GM12878 (cell line): ENCODE measurements around the gene ADAMTSL1. TPM values are rescaled to one million over a fixed set of nuclear protein-coding genes. Genes with fewer than 3 reads are reported as not detected.

ENCODE experiments used
- ATAC-seq: fragments of 200-7000 bp; cut with Tn5 transposase; 3 replicates; pipeline ENCODE4 v1.9.1; 2020; ENCODE audit warnings: mild to moderate bottlenecking, moderate library complexity
- BruUV-seq: library from RNA; stranded (reverse); fragments of 400-500 nt; replicated peaks from 2 replicates; lab custom pipeline; 2021; lab: Mats Ljungman, UMichigan
- CTCF ChIA-PET: fragments of 300-600 bp; sonication (Branson Sonifier 250); formaldehyde crosslinking; extraction: SDS; loops from one replicate; lab custom pipeline; 2021; ENCODE audit warnings: inconsistent platforms; lab: Yijun Ruan, JAX
- POLR2A ChIA-PET: fragments of 350-600 bp; formaldehyde crosslinking; extraction: SDS; loops from one replicate; lab custom pipeline; 2021; ENCODE audit warnings: inconsistent platforms; lab: Charles Lee
- RAD21 ChIA-PET: fragments of 300-600 bp; sonication (Branson Sonifier 250); formaldehyde crosslinking; loops from one replicate; lab custom pipeline; 2023; ENCODE audit warnings: antibody characterized with exemption; ENCODE audit not compliant: unreplicated experiment; lab: Charles Lee
- SMC1A ChIA-PET: fragments of 300-600 bp; sonication (Branson Sonifier 250); formaldehyde crosslinking; loops from one replicate; lab custom pipeline; 2023; ENCODE audit not compliant: unreplicated experiment, uncharacterized antibody; lab: Charles Lee
- DNase-seq: peaks from one replicate; pipeline ENCODE4 v3.0.0-alpha.2; 2011; ENCODE audit warnings: low read depth, low spot score
- FAIRE-seq: peaks from 3 replicates; lab custom pipeline; 2011; peaks lifted over from hg19 to GRCh38; lab: Jason Lieb, UNC
- H2AFZ ChIP-seq: 2 replicates; pipeline ENCODE4 v1.6.0; 2011; ENCODE audit warnings: low read depth, low read length, control low read depth; ENCODE audit not compliant: control insufficient read depth
- H3K27ac ChIP-seq: 2 replicates; pipeline ENCODE4 v1.5.1; 2011; ENCODE audit warnings: control low read depth; ENCODE audit not compliant: control insufficient read depth, insufficient read depth
- H3K27me3 ChIP-seq, 2 experiments: replicated peaks in 1 of 2; 2 replicates each; pipeline versions ENCODE4 v1.6.0 to v1.6.1; 2011; ENCODE audit warnings: low read length in 1 of 2; ENCODE audit not compliant: control insufficient read depth in 2 of 2, insufficient read depth in 2 of 2
- H3K36me3 ChIP-seq, 2 experiments: 2 replicates each; pipeline ENCODE4 v1.5.1; 2011; ENCODE audit warnings: low read length in 1 of 2; ENCODE audit not compliant: control insufficient read depth in 2 of 2, insufficient read depth in 2 of 2
- H3K4me1 ChIP-seq: 2 replicates; pipeline ENCODE4 v1.6.1; 2011; ENCODE audit warnings: mild to moderate bottlenecking, low read length, moderate library complexity, mixed read lengths; ENCODE audit not compliant: control insufficient read depth, insufficient read depth
- H3K4me2 ChIP-seq: 2 replicates; pipeline ENCODE4 v1.6.0; 2011; ENCODE audit warnings: control low read depth; ENCODE audit not compliant: control insufficient read depth, insufficient read depth
- H3K4me3 ChIP-seq: fragments of 200-600 bp; sonication (generic); 2 replicates; pipeline ENCODE4 v1.5.1; 2016
- H3K79me2 ChIP-seq: 2 replicates; pipeline ENCODE4 v1.6.0; 2011; ENCODE audit warnings: low read length; ENCODE audit not compliant: control insufficient read depth, insufficient read depth
- H3K9ac ChIP-seq: 2 replicates; pipeline ENCODE4 v1.8.0; 2011; ENCODE audit warnings: low read length, control low read depth, mixed read lengths; ENCODE audit not compliant: control insufficient read depth, insufficient read depth
- H3K9me3 ChIP-seq: replicated peaks from 3 replicates; pipeline ENCODE4 v1.5.1; 2011; ENCODE audit warnings: mild to moderate bottlenecking, low read length; ENCODE audit not compliant: control insufficient read depth, insufficient read depth
- H4K20me1 ChIP-seq: 2 replicates; pipeline ENCODE4 v1.6.0; 2011; ENCODE audit not compliant: control insufficient read depth, insufficient read depth
- ATF7 ChIP-seq: fragments of 450-650 bp; IDR thresholded peaks from 2 replicates; pipeline ENCODE4 v1.6.1; 2016; ENCODE audit warnings: low read depth, mild to moderate bottlenecking
- CREM ChIP-seq: IDR thresholded peaks from 2 replicates; pipeline ENCODE4 v1.6.1; 2014; ENCODE audit warnings: antibody characterized with exemption, low read depth
- EZH2 ChIP-seq: IDR thresholded peaks from 2 replicates; pipeline ENCODE4 v1.6.1; 2012; ENCODE audit warnings: low read depth, mild to moderate bottlenecking, control low read depth, inconsistent platforms, low read length, borderline replicate concordance; ENCODE audit not compliant: control insufficient read depth
- FOXK2 ChIP-seq: fragments of 450-650 bp; IDR thresholded peaks from 2 replicates; pipeline ENCODE4 v1.6.1; 2017; ENCODE audit warnings: mild to moderate bottlenecking, moderate library complexity
- HSF1 ChIP-seq: fragments of 150-350 bp; IDR thresholded peaks from 2 replicates; pipeline ENCODE4 v1.6.1; 2014; ENCODE audit warnings: mild to moderate bottlenecking, low read depth, low read length
- IRF3 ChIP-seq: fragments of 450-650 bp; IDR thresholded peaks from 2 replicates; pipeline ENCODE4 v1.6.1; 2014; ENCODE audit warnings: mild to moderate bottlenecking
- NBN ChIP-seq: fragments of 450-650 bp; IDR thresholded peaks from 2 replicates; pipeline ENCODE4 v1.6.1; 2016
- NFYA ChIP-seq: IDR thresholded peaks from 2 replicates; pipeline ENCODE4 v1.6.1; 2011; ENCODE audit warnings: low read depth, mild to moderate bottlenecking, low read length, improper control_type of control experiment, borderline replicate concordance
- NFYB ChIP-seq: IDR thresholded peaks from 2 replicates; pipeline ENCODE4 v1.6.1; 2011; ENCODE audit warnings: low read depth, mild to moderate bottlenecking, low read length, improper control_type of control experiment, moderate library complexity; ENCODE audit not compliant: insufficient read depth
- PAX5 ChIP-seq: IDR thresholded peaks from 2 replicates; pipeline ENCODE4 v1.6.1; 2011; ENCODE audit warnings: low read depth, low read length, borderline replicate concordance
- PML ChIP-seq: IDR thresholded peaks from 2 replicates; pipeline ENCODE4 v1.6.1; 2012; ENCODE audit warnings: low read length, inconsistent platforms
- POU2F2 ChIP-seq: IDR thresholded peaks from 3 replicates; pipeline ENCODE4 v1.6.1; 2011; ENCODE audit warnings: low read depth, mild to moderate bottlenecking, low read length, borderline replicate concordance
- RAD51 ChIP-seq: fragments of 450-650 bp; IDR thresholded peaks from 2 replicates; pipeline ENCODE4 v1.6.1; 2016; ENCODE audit warnings: moderate library complexity, mild to moderate bottlenecking, inconsistent platforms
- SMC3 ChIP-seq: IDR thresholded peaks from 2 replicates; pipeline ENCODE4 v1.6.1; 2011; ENCODE audit warnings: low read length, improper control_type of control experiment, borderline replicate concordance
- SP1 ChIP-seq: IDR thresholded peaks from one replicate; pipeline ENCODE4 v1.6.1; 2011; ENCODE audit warnings: low read depth, low read length
- STAT1 ChIP-seq: fragments of 450-650 bp; conservative IDR thresholded peaks from 2 replicates; pipeline ENCODE4 v1.6.1; 2014; ENCODE audit warnings: antibody characterized with exemption, mild to moderate bottlenecking
- TCF3 ChIP-seq: IDR thresholded peaks from 2 replicates; pipeline ENCODE4 v1.6.1; 2012; ENCODE audit warnings: low read depth, mild to moderate bottlenecking, low read length, borderline replicate concordance; ENCODE audit not compliant: insufficient read depth
- ZNF274 ChIP-seq: IDR thresholded peaks from one replicate; pipeline ENCODE4 v1.8.0; 2011; ENCODE audit not compliant: insufficient read length, insufficient read depth
- WGBS: methylation state at CpG from one replicate; pipeline ENCODE4 v1.1.6; 2016; ENCODE audit warnings: low lambda C conversion rate; ENCODE audit not compliant: insufficient replicate concordance, insufficient coverage; ENCODE audit errors: missing lambda C conversion rate; 5-methylcytosine and 5-hydroxymethylcytosine counted together
- in situ Hi-C: fragments of 300-500 bp; cut with MboI; formaldehyde crosslinking; loops from 9 replicates; pipeline ENCODE4 v1.14.3; 2018; ENCODE audit warnings: mixed read lengths
- intact Hi-C: fragments of 100-400 bp; cut with micrococcal nuclease; formaldehyde crosslinking; loops from one replicate; pipeline ENCODE4 v1.14.2; 2022; ENCODE audit not compliant: unreplicated experiment
- polyA plus RNA-seq, 11 experiments: library from polyadenylated mRNA; depleted of rRNA in 4 of 11; unstranded in 6 of 11; stranded (reverse) in 5 of 11; fragments of >200 nt; fragmentation: Nextera tagmentation in 4 of 11; fragmentation: Illumina TruSeq in 1 of 11; extraction: Ambion mirVana in 4 of 11; extraction: Trizol in 1 of 11; gene quantifications; 1 replicate in 1 of 11; 2 replicates in 10 of 11; pipeline versions ENCODE4 v1.2.1 to v1.2.3, GENCODE V29; 2011 to 2016; ENCODE audit warnings: inconsistent platforms in 2 of 11, missing spikeins in 2 of 11, low read depth in 1 of 11
- total RNA-seq, 4 experiments: library from RNA; depleted of rRNA in 3 of 4; stranded (reverse); fragments of >200 nt in 3 of 4; fragmentation: Illumina TruSeq in 1 of 4; extraction: Trizol in 1 of 4; gene quantifications; 2 replicates each; pipeline versions ENCODE4 v1.2.1 to v1.2.3, GENCODE V29; 2013 to 2021

ADAMTSL1 gene
- total and polyA plus RNA-seq, 10 of the 15 experiments (the other 5 are each of a cell fraction or from before 2014, with no cell fraction given), result 0.01 to 0.10 (median 0.07) TPM; not detected in 6

DNA sequence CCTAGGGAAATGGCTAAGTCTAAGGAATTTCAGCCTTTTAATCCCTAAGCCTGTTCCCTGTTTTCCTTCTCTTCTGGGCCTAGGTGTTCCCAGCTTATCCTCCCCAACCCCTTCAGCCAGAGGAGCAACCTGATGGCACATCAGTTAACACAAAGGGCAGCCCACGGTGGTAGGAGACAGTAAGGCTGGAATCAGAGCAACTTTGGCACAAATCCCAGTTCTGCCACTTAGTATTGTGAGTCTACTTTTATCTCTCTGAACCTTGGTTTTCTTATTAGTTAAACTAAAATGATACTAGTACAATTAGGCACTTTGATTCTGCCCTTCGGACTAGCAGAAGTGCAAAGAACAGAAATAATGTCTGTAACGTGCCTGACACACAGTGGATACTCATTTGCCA is 312.2 kb downstream of the ADAMTSL1 start:
- H3K4me1 ChIP-seq, result no peaks in the 10 kb centered on the region
- BruUV-seq, result no TSS peak
- SMC1A ChIA-PET, result interaction anchor here (1.1 to 1.4 kb wide), 2 partner anchors 18 to 532 kb away, joined by 3 read pairs; no protein-coding TSS in a partner anchor
- no peak for TF ChIP-seq NBN
- no peak for TF ChIP-seq SMC3
- no peak for TF ChIP-seq ZNF274
- TF ChIP-seq STAT1, result no peak
- no peak for TF ChIP-seq SP1
- no peak for TF ChIP-seq IRF3
- TF ChIP-seq NFYA, result no peak
- TF ChIP-seq NFYB, result no peak
- TF ChIP-seq RAD51, result no peak
- no peak for TF ChIP-seq HSF1
- TF ChIP-seq TCF3, result no peak
- no peak for TF ChIP-seq POU2F2
- TF ChIP-seq PML, result no peak
- TF ChIP-seq ATF7, result no peak
- TF ChIP-seq EZH2, result no peak
- TF ChIP-seq FOXK2, result no peak
- no peak for TF ChIP-seq PAX5
- no peak for TF ChIP-seq CREM
- TF ChIP-seq, all 136 proteins: peak for 0
- no peaks in the 10 kb centered on the region for H3K36me3 ChIP-seq
- no peak overlapping the region for H3K27ac ChIP-seq
- H3K27me3 ChIP-seq, result no peaks in the 10 kb centered on the region
- no peaks in the 10 kb centered on the region for H3K9me3 ChIP-seq
- ChIA-PET RAD21 (interaction anchor here (1.1 kb wide), 1 partner anchor 17 kb away, joined by 3 read pairs; no protein-coding TSS in a partner anchor), CTCF (no interaction called here), POLR2A (no interaction called here)
- FAIRE-seq (no peak), ATAC-seq (no peak), DNase-seq (no peak)
- no peak overlapping the region for H3K4me3 ChIP-seq
- H3K9ac ChIP-seq, result no peak overlapping the region
- in situ Hi-C loops (no loop called here), intact Hi-C loops (no loop called here)
- no peak overlapping the region for H3K4me2 ChIP-seq
- no peak overlapping the region for H2AFZ ChIP-seq
- no peaks in the 10 kb centered on the region for H3K79me2 ChIP-seq
- H4K20me1 ChIP-seq, result no peaks in the 10 kb centered on the region
- 19% methylated on average over 3 of the region's 3 CpGs for WGBS
